Fibroblast of skin of right biceps (primary cell): ENCODE measurements around the gene F2RL3.

Experiments
- DNase-seq: peaks from one replicate; pipeline ENCODE4 v3.0.0-alpha.2; 2013

Gene F2RL3

GRCh38 chr19:16875584-16876555 lies 12.9 kb upstream of the F2RL3 start:
- DNase-seq: no peak

DNA sequence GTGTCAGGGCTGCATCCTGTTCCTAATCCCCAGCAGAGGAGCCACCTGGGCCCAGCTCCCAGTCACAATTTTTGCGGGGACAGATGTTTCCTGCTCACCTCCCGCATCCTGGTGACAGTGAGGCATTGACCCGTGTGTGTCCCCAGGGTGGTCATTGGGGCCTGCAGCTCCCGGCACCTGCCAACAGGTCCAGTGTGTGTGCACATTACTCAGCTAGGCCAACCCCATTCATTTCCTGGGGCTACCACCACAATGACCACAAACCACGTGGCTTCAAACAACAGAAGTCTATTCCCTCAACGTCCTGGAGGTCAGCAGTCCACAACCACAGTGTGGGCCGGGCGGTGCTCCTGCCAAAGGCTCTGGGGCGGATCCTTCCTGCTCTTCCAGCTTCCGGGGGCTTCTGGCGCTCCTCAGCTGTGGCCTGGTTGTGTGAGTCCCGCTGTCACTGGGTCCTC lies 11.9 kb upstream of the F2RL3 start:
- DNase-seq: no peak

DNA sequence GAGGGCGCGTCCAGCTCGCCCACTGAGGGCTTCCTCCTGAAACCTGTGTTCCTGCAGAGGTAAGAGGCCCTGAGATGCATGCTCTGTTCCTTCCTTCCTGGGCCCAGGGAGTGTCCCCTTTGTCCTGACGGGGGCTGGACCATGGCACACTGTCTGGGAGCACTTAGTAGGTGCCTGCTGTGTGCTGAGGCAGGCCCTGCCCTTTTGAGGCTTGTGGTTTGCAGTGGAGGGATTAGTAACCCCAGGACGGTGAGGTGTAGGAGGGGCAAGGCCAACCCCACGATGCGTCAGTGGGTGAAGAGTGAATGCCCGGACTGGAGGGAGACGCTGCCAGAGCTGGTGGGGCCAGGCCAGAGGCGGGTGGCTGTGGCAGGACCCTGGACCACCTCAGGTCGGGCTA lies 11.2 kb upstream of the F2RL3 start:
- DNase-seq: no peak

- no peak for DNase-seq
These were observed 10.4 kb upstream of the F2RL3 start for GRCh38 chr19:16878181-16878965.

GRCh38 chr19:16880884-16881554 lies 7.8 kb upstream of the F2RL3 start:
- no peak for DNase-seq

DNA sequence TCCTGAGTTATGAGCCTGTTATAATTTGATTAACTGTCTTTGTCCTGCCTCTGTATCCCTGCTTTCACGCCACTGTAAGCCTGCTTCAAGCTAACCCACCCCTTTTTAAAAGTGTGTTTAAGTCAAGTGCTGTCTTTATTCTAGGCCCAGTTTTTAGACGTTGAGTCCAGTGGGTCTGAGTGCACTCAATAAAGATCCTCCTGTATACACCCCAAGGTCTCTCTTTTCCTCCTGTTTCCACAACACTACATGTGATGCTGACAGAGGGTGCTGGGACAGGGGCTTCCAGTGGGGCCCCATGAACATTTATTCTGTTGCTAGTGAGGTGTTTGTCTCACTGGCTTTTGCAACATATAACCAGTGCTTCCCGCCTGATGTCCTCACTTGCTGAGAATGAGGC lies 6.7 kb upstream of the F2RL3 start:
- no peak for DNase-seq

DNA sequence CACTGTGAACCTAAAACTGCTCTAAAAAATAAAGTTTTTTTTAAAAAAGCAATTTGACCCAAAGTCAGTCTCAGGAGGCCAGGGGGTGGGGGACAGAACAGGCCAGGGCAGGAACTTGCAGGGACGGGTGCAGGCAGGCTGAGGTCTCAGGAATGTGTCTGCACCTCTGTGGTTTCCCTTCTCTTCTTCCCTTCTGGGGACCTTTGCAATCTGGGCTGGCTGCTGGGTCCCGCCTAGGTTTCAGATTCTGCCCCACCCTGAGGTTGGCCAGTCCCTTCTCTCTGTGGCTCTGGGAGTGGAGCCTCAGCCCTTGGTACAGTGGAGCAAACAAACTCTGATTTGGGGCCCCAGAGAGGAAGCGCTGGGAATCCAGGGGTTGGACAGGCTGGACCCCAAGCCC lies 5.3 kb upstream of the F2RL3 start:
- no peak for DNase-seq

- DNase-seq: peak; percentile 19
These were observed 3.6 kb upstream of the F2RL3 start for GRCh38 chr19:16885166-16885565.

GRCh38 chr19:16886305-16886880 lies 2.4 kb upstream of the F2RL3 start:
- DNase-seq: peak; percentile 18

DNA sequence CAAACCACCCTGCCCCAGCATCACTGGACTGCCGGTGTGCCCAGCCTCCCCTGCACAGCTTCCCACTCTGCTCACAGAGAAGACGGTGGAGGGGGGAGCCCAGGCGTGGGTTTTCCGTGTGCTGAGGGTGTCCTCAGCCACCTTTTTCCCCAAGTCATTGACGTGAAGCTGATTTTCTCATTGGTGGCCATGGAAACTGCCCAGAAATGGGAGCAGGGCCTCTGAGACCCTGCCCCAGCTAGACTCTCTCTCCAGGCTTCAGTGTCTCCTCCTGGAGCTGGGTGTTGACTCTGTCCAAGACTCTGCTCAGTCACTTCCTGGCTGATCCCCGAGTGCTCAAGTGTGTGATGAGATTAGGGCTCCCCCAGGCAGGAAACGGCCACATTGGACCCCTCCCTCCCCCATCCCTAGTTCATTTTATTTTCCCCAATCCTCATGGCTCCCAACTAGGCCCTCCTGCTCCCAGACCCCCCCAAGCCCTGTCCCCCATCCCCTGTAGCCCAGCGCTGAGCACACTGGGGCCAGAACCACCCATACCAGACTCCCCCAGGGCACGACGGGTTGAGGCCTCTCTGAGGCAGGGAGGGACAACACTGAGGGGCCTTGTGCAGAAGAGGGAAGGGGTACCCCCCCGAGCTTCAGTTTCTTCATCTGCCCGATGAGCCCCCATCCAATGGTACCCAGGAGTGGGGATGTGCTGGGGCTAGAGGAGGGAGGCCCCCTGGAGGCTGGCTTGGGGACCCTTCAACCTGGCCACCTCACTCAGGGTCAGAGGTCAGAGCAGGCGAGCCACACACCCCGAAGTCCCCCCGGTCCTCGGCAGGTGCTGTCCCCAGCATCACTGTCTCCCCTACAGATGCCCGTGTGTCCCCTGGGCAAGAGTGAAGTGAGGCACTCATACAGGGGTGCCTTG lies 1.2 kb upstream of the F2RL3 start:
- no peak for DNase-seq

DNA sequence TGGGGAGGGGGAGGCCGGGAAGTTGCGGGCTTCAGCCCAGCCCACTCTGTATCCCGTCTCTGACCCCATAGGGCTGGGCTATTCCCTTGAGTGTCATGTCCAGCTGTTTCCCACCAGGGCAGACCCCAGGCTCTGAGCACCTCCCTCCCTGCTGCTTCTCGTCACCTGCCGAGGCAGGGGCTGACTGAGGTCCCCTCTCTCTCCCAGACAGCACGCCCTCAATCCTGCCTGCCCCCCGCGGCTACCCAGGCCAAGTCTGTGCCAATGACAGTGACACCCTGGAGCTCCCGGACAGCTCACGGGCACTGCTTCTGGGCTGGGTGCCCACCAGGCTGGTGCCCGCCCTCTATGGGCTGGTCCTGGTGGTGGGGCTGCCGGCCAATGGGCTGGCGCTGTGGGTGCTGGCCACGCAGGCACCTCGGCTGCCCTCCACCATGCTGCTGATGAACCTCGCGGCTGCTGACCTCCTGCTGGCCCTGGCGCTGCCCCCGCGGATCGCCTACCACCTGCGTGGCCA lies 625 bp downstream of the F2RL3 start:
- DNase-seq: no peak

- DNase-seq: no peak
These were observed 1.2 kb downstream of the F2RL3 start for GRCh38 chr19:16889883-16890460.

- no peak for DNase-seq
These were observed 1.8 kb downstream of the F2RL3 start for GRCh38 chr19:16890461-16891184.

GRCh38 chr19:16891696-16892382 lies 3.0 kb downstream of the F2RL3 start:
- no peak for DNase-seq

DNA sequence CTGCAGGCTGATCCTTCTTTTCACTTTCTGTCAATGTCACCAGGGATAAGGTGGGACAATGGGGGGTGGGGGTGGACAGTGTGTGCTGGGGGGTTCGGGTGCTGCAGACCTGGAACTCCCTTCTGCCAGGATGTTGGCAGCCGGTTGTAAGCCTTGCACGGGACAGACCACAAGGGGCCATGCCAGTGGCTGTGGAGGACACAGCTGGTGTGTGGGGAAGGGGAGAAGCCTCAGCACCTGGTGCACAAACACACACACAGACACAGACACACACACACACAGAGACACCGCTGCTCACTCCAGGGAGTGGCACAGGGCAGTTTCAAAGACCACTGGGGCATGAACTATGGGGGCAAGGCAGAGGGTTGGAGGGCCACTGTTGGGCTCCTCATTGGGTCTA lies 3.6 kb downstream of the F2RL3 start:
- no peak for DNase-seq

DNA sequence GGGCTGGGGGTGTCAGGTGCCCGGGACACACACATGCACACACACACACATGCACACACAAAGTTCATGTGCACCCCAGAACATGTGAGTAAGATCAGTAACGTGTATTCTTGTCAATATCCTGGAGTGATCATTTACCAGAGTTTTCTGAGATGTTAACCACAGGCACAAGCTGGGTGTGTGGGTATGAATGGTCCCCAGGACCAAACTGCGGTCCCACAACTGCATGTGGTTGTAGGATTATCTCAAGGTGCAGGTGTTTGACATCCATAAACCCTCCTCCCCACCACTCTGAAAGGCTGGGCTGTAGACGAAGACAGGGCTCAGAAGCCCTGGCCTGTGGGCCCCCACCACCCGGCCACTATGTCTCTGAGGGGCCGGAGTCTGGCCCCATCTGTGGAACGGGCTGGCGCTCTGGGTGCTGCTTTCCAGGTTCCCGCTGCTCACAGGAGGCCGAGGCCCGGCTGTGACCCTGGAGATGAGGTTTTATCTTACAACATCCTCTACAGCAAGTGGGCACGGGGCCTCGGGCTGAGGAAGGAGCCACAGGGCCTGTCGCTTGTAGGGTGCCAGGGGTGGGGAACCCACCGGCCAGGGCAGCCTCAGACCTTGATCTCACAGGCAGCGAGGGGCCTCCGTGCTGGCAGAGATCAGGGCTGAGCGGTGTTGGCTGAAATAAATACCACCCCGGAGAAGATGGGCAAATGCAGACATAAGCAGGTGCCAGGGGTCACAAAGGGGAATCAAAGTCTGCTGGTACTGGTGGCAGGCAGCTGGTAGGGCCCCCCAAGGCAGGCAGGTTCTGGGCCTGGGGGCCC lies 4.3 kb downstream of the F2RL3 start:
- DNase-seq: no peak

DNA sequence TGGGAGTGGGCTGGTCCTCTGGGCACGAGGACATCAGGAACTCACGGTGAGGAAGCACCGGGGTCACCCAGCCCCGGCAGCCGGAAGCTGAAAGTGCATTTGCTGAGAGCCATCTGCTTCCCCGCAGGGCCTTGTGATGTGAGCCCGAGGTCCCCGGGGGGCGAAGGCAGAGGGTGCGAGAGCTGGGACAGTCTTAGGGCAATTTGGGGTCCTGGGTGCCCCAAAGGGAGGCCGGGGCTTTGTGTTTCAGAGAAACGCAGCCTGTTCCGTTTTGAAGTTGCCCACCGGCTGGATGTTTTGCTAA lies 4.8 kb downstream of the F2RL3 start:
- no peak for DNase-seq

GRCh38 chr19:16894080-16894479 lies 5.3 kb downstream of the F2RL3 start:
- no peak for DNase-seq

DNA sequence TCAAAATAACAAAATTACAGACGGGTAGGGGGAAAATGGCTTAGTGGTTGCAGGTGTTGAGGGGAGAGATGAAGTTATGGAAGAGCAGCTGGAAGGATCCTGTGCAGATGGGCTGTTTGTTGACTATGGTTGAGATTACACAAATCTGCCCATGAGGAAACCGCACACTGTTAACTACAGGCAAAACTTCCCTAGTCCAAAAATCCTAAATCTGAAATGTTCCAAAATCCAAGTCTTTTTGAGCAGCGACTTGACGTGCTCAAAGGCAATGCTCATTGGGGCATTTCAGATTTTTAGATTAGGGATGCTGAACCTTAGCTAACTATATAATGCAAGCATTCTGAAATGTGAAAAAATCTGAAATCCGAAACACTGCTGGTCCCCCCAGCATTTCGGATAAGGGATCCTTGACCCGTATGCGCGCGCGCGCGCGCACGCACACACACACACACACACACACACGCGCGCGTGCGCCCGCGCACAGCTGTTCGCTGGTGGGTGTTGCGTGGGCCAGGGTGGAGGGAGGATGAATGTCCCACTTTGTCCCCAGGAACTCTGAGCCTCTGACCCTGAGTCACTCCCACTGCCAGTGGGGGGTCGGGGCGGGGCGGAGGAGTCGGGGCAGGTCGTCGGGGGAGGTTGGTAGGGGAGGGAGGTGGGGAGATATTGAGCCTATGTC lies 6.8 kb downstream of the F2RL3 start:
- no peak for DNase-seq
